Stimulated activated effector memory CD8-positive, alpha-beta T cell treated with anti-CD3 and anti-CD28 coated beads, Interleukin-12 subunit alpha, Interleukin-12 subunit beta, amount 100 ng/mL, for 72 hours (primary cell): Measurements from ENCODE around the gene YPEL4.
A peak's percentile ranks its signal among the peaks of the same experiment; 100 is the strongest.
"Not testable (repeated sequence)": the region's sequence is repeated elsewhere in the genome, so short reads cannot be mapped to it uniquely, and the experiment has no call there.

ENCODE experiments used
- ATAC-seq: fragments of 150-1000 bp; cut with Tn5 transposase; 2 replicates; pipeline ENCODE4 v1.10.0; 2021
- DNase-seq, 2 donors: peaks; one replicate each; pipeline ENCODE4 v3.0.0; 2021 to 2022; ENCODE audit warnings: low spot score in 2 of 2
- H3K27ac Mint-ChIP-seq: one replicate; pipeline ENCODE4 v1.8.0; 2022; ENCODE audit warnings: mild to moderate bottlenecking, mixed read lengths
- H3K36me3 Mint-ChIP-seq: one replicate; pipeline ENCODE4 v1.8.0; 2022; ENCODE audit warnings: mild to moderate bottlenecking, mixed read lengths
- H3K4me1 Mint-ChIP-seq: one replicate; pipeline ENCODE4 v1.8.0; 2022; ENCODE audit warnings: mixed read lengths
- H3K4me3 Mint-ChIP-seq: one replicate; pipeline ENCODE4 v1.8.0; 2022; ENCODE audit warnings: mild to moderate bottlenecking, mixed read lengths
- H3K9me3 Mint-ChIP-seq: one replicate; pipeline ENCODE4 v1.8.0; 2022; ENCODE audit warnings: mixed read lengths

The YPEL4 gene, protein sequence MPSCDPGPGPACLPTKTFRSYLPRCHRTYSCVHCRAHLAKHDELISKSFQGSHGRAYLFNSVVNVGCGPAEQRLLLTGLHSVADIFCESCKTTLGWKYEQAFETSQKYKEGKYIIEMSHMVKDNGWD

GRCh38 chr11:57649826-57650738 is at the start of gene YPEL4:
Gene YPEL4, minus strand, starts transcription at chr11:57649912. Its CDS starts 2,805 bp downstream, at chr11:57647107.
- H3K27ac Mint-ChIP-seq: peak within 1 kb of the TSS; percentile 50
- no peaks in the 10 kb centered on the region for H3K9me3 Mint-ChIP-seq
- peak within 1 kb of the TSS; percentile 76 for H3K4me3 Mint-ChIP-seq
- peaks cover 46% of the 10 kb centered on the region for H3K4me1 Mint-ChIP-seq
- ATAC-seq: peak; percentile 88
- DNase-seq: peak in 1 of 2 donors; percentile 71
- H3K36me3 Mint-ChIP-seq: no peaks in the 10 kb centered on the region

GRCh38 chr11:57698843-57699365 is 49.2 kb upstream of the YPEL4 start:
- Mint-ChIP-seq H3K4me1 (no peaks in the 10 kb centered on the region), H3K27ac (peak overlapping the region; percentile 78), H3K36me3 (peaks cover 100% of the 10 kb centered on the region)

GRCh38 chr11:57690474-57690873 is 40.8 kb upstream of the YPEL4 start:
- DNase-seq, H3K4me1 Mint-ChIP-seq, H3K9me3 Mint-ChIP-seq, ATAC-seq, H3K4me3 Mint-ChIP-seq, H3K27ac Mint-ChIP-seq: not testable (repeated sequence)
- peaks cover 100% of the 10 kb centered on the region for H3K36me3 Mint-ChIP-seq

More at GRCh38 chr11:57698843-57699365, 49.2 kb upstream of the YPEL4 start:
- ATAC-seq (peak; percentile 24), DNase-seq (no peak)
- H3K4me3 Mint-ChIP-seq: no peak overlapping the region
- H3K9me3 Mint-ChIP-seq: no peaks in the 10 kb centered on the region

- ATAC-seq: no peak
- Mint-ChIP-seq H3K36me3 (peaks cover 87% of the 10 kb centered on the region), H3K27ac (peak overlapping the region; percentile 78), H3K4me3 (no peak overlapping the region), H3K4me1 (peaks cover 40% of the 10 kb centered on the region), H3K9me3 (no peaks in the 10 kb centered on the region)
- DNase-seq: no peak
Observed at GRCh38 chr11:57681168-57681567, 31.5 kb upstream of the YPEL4 start.

- ATAC-seq (peak; percentile 74), DNase-seq (no peak)
- no peaks in the 10 kb centered on the region for H3K9me3 Mint-ChIP-seq
- peak overlapping the region; percentile 12 for H3K4me3 Mint-ChIP-seq
- peaks cover 87% of the 10 kb centered on the region for H3K36me3 Mint-ChIP-seq
- H3K27ac Mint-ChIP-seq: peak overlapping the region; percentile 78
- H3K4me1 Mint-ChIP-seq: peaks cover 46% of the 10 kb centered on the region
Observed at GRCh38 chr11:57680552-57680874, 30.8 kb upstream of the YPEL4 start.

DNA sequence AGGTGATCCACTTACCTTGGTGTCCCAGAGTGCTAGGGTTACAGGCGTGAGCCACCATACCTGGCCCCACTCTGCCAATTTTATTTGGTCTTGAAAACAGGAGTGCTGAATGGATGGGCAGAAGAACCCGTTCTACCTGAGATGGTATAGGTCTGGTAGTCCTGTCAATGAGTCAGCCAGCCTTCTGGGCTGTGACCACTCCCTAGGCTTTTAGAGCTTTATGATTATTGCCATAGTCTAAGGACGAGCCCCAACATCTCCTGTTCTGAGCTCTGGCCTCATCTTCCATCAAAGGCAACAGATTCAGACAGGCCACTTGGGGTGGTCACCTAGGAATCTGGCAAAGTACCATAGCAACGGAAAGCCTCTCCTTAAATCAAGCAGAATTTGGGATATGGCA is 29.7 kb upstream of the YPEL4 start:
- H3K36me3 Mint-ChIP-seq: peaks cover 87% of the 10 kb centered on the region
- no peak overlapping the region for H3K4me3 Mint-ChIP-seq
- peaks cover 52% of the 10 kb centered on the region for H3K4me1 Mint-ChIP-seq
- no peaks in the 10 kb centered on the region for H3K9me3 Mint-ChIP-seq
- no peak for DNase-seq
- ATAC-seq: no peak
- H3K27ac Mint-ChIP-seq: no peak overlapping the region

DNA sequence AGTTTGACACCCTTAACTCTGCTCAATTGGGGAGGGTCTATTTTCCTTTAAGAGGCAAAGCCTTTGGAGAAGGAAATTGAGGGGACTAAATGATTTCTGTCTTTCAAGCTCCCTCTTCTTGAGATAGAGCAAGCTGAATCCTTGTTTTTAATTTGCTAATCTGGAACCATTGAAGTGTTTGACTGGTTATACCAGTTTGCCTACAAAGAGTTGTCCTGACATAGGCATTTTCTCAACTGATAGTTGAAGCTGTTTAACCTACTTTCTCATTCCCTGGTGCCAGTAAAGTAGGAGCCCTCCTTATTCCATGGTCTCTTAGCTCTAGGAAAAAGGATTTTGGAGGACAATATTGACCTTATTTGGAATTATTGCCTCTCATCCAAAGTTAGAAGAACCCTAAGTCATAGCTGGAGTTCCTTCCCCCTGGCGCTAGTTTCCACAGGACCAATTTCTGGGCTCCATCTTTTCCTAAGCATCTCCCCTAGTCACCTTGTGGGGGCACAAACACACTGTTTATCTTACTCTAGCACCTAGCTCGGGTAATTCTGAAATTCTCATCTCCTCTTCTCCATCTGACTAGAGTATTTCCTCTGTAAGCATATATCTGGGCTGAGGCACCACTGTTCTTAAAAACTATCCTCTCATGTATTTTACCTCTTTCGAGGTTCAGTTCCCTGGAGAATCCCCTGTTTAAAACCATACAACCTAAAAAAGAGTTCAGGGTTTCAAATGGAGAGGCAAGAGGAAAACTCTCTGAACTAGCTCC is 25.6 kb upstream of the YPEL4 start:
- Mint-ChIP-seq H3K27ac (peak overlapping the region; percentile 35), H3K4me3 (no peak overlapping the region)

GRCh38 chr11:57674251-57674650 is 24.5 kb upstream of the YPEL4 start:
- peaks cover 83% of the 10 kb centered on the region for H3K36me3 Mint-ChIP-seq
- no peaks in the 10 kb centered on the region for H3K9me3 Mint-ChIP-seq
- no peak overlapping the region for H3K4me3 Mint-ChIP-seq
- DNase-seq (no peak), ATAC-seq (no peak)
- peaks cover 56% of the 10 kb centered on the region for H3K4me1 Mint-ChIP-seq
- H3K27ac Mint-ChIP-seq: peak overlapping the region; percentile 35

More for the DNA sequence above, 25.6 kb upstream of the YPEL4 start:
- H3K36me3 Mint-ChIP-seq: peaks cover 83% of the 10 kb centered on the region
- H3K9me3 Mint-ChIP-seq: no peaks in the 10 kb centered on the region
- peaks cover 57% of the 10 kb centered on the region for H3K4me1 Mint-ChIP-seq
- ATAC-seq (peak; percentile 55), DNase-seq (no peak)

DNA sequence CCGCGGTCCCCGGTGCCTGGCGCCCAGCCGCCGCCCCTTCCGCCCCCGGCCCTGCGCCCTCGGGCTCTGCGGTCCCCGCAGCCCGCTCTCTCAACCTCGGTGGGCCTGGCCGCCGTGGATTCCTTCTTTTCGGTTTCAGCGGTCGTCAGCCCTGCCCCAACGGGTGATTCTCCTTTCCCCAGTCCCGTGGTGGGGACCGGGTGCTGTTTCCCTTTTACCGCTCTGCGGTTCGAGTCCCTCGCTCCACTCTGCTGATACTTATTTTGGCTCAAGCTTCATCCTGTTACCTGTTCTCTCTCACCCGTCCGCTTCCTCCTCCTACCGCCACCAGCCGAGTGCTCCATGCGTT is 18.7 kb upstream of the YPEL4 start:
- no peak for DNase-seq
- H3K4me1 Mint-ChIP-seq: peaks cover 38% of the 10 kb centered on the region
- peak overlapping the region; percentile 94 for H3K4me3 Mint-ChIP-seq
- H3K36me3 Mint-ChIP-seq: peaks cover 56% of the 10 kb centered on the region
- H3K27ac Mint-ChIP-seq: peak overlapping the region; percentile 99
- peak; percentile 6 for ATAC-seq
- no peaks in the 10 kb centered on the region for H3K9me3 Mint-ChIP-seq

DNA sequence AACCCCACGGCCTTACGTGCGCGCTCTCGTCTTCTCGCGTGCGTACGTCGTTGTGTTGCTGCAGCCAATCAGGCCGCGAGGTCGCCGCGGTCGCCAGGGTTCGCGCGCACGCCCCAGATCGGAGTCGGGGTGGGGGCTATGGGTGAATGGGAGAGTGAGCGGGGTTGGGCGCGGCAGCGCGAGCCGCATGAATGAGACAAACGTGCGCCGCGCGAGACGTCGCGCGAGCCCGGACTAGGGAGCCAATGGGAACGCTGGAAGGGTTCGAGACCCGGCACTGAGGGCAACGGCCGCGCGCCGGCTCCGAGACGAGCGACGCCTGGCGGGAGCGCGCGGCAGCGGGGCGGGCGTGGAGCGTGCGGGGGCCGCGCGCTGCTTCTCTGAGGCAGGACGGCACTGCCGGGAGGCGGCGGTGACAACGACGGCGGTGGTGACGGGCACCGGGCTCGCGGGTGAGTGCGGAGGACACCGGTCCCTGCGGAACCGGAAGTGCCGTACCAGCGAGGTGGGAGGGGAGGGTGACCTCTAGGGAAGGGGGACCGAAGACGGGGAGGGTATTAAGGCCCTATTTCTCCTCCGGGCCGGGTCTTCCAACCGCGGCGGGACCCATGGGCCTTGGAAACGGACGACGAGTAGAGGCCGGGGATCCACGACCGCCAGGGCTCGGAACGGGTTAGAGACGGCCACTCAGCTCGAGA is 18.2 kb upstream of the YPEL4 start, which contains the start of gene ZDHHC5:
Gene ZDHHC5 (plus strand): TSS at position 379 of the 698 bp plus-strand sequence. CDS start 4,977 bp downstream, outside the sequence.
- Mint-ChIP-seq H3K36me3 (peaks cover 52% of the 10 kb centered on the region), H3K9me3 (no peaks in the 10 kb centered on the region), H3K4me3 (peak within 1 kb of the TSS; percentile 94), H3K4me1 (peaks cover 33% of the 10 kb centered on the region), H3K27ac (peak within 1 kb of the TSS; percentile 99)
- peak; percentile 93 to 99 for DNase-seq
- ATAC-seq: peak; percentile 92

DNA sequence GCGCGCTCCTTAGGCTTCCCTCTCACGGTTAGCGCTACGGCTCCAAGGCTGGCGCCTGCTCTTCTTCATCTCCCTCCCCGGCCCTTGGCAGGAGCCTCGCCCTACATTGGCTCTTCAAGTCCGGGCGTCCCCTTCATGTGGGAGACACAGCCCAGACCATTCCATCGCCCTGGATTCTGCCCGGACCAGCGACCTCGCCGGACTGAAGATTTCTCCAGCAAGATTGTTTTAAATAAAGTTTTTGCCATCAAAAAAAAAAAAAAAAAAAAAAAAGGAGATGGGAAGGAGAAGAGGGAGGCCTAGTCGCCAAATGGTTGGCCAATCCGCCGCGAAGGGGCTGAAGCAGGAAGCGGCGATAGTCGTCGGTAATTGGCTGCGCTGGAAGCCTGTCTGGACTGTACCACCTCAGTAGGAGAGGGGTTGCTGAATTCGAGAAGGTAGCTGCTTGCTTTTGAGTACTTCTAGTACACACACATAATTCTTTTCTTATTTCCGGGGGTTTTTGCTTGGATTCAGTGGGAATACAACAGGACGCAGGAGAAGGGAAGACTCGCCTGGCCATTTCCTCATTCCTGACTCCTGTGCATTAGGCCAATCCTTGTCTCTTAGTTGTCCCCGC is 17.5 kb upstream of the YPEL4 start:
- ATAC-seq (peak; percentile 81), DNase-seq (peak; percentile 76 to 93)
- Mint-ChIP-seq H3K27ac (peak overlapping the region; percentile 99), H3K36me3 (peaks cover 52% of the 10 kb centered on the region), H3K9me3 (no peaks in the 10 kb centered on the region), H3K4me1 (peaks cover 29% of the 10 kb centered on the region), H3K4me3 (peak overlapping the region; percentile 94)

DNA sequence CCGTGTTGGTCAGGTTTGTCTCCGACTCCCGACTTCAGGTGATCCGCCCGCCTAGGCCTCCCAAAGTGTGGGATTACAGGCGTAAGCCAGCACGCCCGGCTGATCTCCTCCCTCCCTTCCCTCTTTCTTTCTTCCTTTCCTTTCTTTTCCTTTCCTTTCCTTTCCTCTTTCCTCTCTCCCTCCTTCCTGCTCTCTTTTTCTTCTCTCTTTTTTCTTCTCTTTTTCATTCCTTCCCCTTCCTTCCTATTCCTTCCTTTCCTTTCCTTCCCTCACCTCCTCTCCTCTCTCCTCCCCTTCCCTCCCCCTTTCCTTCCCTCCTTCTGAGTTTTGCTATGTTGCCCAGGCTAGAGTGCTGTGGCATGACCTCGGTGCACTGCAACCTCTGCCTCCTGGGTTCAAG is 14.3 kb upstream of the YPEL4 start:
- no peak overlapping the region for H3K27ac Mint-ChIP-seq
- H3K4me3 Mint-ChIP-seq: no peak overlapping the region
- no peak for ATAC-seq

DNA sequence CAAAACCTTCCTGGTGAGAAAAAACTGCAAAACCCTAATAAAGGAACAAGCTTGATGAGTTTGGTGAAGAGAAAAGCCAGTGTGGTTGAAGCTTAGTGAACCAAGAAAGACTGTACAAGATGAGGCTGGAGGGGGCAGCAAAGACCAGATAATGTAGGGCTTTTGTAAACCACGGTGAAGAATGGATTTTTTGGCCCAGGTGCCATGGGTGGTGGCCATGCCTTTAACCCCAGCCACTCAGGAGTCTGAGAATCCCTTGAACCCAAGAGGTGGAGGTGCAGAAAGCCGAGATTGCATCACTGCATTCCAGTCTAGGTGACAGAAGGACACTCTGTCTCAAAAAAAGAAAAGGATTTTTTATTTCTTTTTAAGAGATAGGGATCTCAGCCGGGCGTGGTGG is 13.2 kb upstream of the YPEL4 start:
- no peaks in the 10 kb centered on the region for H3K9me3 Mint-ChIP-seq
- peaks cover 16% of the 10 kb centered on the region for H3K4me1 Mint-ChIP-seq
- DNase-seq (no peak), ATAC-seq (no peak)
- H3K36me3 Mint-ChIP-seq: peaks cover 62% of the 10 kb centered on the region
- no peak overlapping the region for H3K4me3 Mint-ChIP-seq
- H3K27ac Mint-ChIP-seq: no peak overlapping the region

More for the DNA sequence above, 14.3 kb upstream of the YPEL4 start:
- Mint-ChIP-seq H3K9me3 (no peaks in the 10 kb centered on the region), H3K36me3 (peaks cover 66% of the 10 kb centered on the region), H3K4me1 (peaks cover 10% of the 10 kb centered on the region)
- no peak for DNase-seq

- peaks cover 19% of the 10 kb centered on the region for H3K4me1 Mint-ChIP-seq
- H3K36me3 Mint-ChIP-seq: peaks cover 56% of the 10 kb centered on the region
- H3K4me3 Mint-ChIP-seq: no peak overlapping the region
- DNase-seq (no peak), ATAC-seq (no peak)
- H3K9me3 Mint-ChIP-seq: no peaks in the 10 kb centered on the region
- no peak overlapping the region for H3K27ac Mint-ChIP-seq
Observed at GRCh38 chr11:57659669-57660068, 10.0 kb upstream of the YPEL4 start.
